Measurements from ENCODE around the gene USP40.

USP40 gene

DNA sequence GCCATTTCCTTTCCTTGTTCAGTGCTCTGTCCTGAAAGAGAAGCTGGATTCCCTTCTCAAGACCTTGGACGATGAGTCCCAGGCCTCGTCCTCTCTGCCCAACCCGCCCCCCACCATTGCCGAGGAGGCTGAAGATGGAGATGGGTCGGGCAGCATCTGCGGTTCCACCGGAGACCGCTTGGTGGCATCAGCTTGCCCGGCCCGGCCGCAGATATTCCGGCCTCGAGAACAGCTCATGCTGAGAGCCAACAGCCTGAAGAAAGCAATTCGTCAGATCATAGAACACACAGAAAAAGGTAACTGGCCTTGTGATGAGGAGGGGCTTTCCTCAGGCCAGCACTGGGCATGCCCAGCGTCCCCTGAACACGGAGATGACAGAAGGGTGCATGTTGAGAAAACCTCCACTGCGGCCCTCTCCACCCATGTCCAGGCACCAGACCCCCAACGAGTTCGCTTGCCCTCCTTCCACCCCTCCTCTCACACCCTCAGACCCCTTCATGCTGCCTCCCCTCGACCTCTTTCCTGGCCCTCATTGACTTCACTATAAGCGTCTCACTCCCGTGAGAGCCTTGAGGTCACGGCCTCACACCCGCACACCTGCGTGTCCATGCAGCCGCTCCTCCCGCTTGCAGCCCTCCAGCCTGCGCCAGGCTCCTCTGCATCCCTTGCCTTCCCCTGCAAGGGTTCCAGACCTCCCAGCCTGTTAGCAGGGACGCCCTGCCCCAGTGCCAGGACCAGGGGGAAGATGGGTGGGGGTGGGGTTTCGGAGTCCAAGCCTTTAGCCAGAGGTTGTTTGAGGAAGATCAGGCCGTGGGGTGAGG lies 117.3 kb downstream of the USP40 start:
- in situ Hi-C loops (cut with MboI; ENCODE audit: low pct_unique_long_range_greater_than_20kb, low sequenced_read_pairs, unreplicated experiment): no loop called here
- TF ChIP-seq, protein P1, sequence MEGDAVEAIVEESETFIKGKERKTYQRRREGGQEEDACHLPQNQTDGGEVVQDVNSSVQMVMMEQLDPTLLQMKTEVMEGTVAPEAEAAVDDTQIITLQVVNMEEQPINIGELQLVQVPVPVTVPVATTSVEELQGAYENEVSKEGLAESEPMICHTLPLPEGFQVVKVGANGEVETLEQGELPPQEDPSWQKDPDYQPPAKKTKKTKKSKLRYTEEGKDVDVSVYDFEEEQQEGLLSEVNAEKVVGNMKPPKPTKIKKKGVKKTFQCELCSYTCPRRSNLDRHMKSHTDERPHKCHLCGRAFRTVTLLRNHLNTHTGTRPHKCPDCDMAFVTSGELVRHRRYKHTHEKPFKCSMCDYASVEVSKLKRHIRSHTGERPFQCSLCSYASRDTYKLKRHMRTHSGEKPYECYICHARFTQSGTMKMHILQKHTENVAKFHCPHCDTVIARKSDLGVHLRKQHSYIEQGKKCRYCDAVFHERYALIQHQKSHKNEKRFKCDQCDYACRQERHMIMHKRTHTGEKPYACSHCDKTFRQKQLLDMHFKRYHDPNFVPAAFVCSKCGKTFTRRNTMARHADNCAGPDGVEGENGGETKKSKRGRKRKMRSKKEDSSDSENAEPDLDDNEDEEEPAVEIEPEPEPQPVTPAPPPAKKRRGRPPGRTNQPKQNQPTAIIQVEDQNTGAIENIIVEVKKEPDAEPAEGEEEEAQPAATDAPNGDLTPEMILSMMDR (IDR thresholded peaks at IDR 0.05; ENCODE audit: extremely low read depth, insufficient read depth, missing control alignments): no peak
- DNase-seq (ENCODE audit: low spot score): no peak

GRCh38 chr2:233448575-233448974 lies 118.0 kb downstream of the USP40 start:
- DNase-seq (ENCODE audit: low spot score): no peak
- in situ Hi-C loops (cut with MboI; ENCODE audit: low pct_unique_long_range_greater_than_20kb, low sequenced_read_pairs, unreplicated experiment): no loop called here
- TF ChIP-seq, protein P1 (IDR thresholded peaks at IDR 0.05; ENCODE audit: extremely low read depth, insufficient read depth, missing control alignments): no peak

DNA sequence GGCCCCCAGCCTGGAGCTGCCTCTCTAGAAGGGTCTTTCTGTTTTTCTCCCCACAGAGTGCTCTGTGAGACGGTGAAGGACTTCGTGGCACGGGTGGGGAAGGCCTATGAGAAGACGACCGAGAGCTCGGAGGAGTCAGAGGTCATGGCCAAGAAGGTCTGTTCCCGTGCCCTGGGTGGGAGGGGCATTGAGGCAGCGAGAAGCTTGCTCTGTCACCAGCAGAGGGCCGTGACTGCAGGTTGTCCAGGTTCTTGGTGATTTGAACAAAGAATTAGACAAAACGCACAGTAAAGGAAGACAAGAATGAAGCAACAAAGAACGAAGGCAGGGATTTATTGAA lies 118.4 kb downstream of the USP40 start:
- no peak for DNase-seq (ENCODE audit: low spot score)
- TF ChIP-seq, protein P1 (IDR thresholded peaks at IDR 0.05; ENCODE audit: extremely low read depth, insufficient read depth, missing control alignments): no peak
- in situ Hi-C loops (cut with MboI; ENCODE audit: low pct_unique_long_range_greater_than_20kb, low sequenced_read_pairs, unreplicated experiment): no loop called here

DNA sequence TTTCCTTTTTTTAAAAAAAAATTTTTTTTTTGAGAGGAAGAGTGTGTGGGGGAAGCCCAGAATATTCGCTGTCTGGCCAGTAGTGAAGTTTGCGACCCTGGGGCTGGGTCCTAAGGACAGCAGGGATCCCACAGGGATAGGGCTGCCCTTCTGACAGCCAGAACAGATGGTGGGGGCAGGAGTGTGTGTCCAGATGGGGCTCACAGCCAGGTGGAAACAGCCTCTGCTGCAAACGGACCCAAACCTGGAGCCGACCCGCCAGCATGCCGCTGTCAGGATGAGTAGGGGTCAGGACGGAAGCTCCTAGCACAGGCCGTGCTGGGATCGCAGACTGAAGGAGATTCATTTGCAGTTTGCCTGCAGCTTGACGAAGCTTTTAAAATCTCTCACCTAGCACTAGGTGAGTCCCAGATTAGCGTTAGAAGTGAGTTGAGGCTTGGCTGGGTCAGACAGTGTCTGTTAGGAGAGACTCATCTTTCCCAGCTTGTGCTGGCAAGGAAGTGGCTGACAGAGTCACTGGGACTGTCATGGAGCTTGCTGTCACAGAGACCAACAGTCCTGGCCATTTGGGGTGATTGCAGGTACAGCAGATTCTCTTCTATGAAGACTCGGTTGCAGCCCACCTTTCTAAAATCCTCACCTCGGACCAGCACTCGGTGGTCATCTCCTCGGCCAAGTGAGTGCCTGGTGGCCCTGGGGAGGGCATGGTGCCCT lies 118.9 kb downstream of the USP40 start:
- DNase-seq (ENCODE audit: low spot score): no peak
- TF ChIP-seq, protein P1 (IDR thresholded peaks at IDR 0.05; ENCODE audit: extremely low read depth, insufficient read depth, missing control alignments): no peak

GRCh38 chr2:233446606-233447305 lies 119.8 kb downstream of the USP40 start:
- TF ChIP-seq, protein P1 (IDR thresholded peaks at IDR 0.05; ENCODE audit: extremely low read depth, insufficient read depth, missing control alignments): no peak
- DNase-seq (ENCODE audit: low spot score): no peak
- in situ Hi-C loops (cut with MboI; ENCODE audit: low pct_unique_long_range_greater_than_20kb, low sequenced_read_pairs, unreplicated experiment): no loop called here

More for the DNA sequence above, 118.9 kb downstream of the USP40 start:
- in situ Hi-C loops (cut with MboI; ENCODE audit: low pct_unique_long_range_greater_than_20kb, low sequenced_read_pairs, unreplicated experiment): no loop called here

- in situ Hi-C loops (cut with MboI; ENCODE audit: low pct_unique_long_range_greater_than_20kb, low sequenced_read_pairs, unreplicated experiment): no loop called here
- no peak for DNase-seq (ENCODE audit: low spot score)
- TF ChIP-seq, protein P1 (IDR thresholded peaks at IDR 0.05; ENCODE audit: extremely low read depth, insufficient read depth, missing control alignments): no peak
These were observed 120.5 kb downstream of the USP40 start for GRCh38 chr2:233446121-233446520.

All from GM13977 (cell line).